ENCODE data around the gene FOXC2. TPM values are rescaled to one million over a fixed set of nuclear protein-coding genes. Genes with fewer than 3 reads are reported as not detected.

FOXC2 gene
- total and polyA plus RNA-seq, 2 donors (not counting 3 experiments of a cell fraction or from before 2014, with no cell fraction given): 7.7 to 44.0 TPM

- H3K4me2 ChIP-seq (ENCODE audit: insufficient read depth, low read length): no peak overlapping the region
- no peak for TF ChIP-seq JUN (IDR thresholded peaks at IDR 0.05; ENCODE audit: borderline replicate concordance, insufficient read depth, insufficient read length, low read depth)
- H3K9ac ChIP-seq (replicated peaks; ENCODE audit: extremely low read depth, insufficient read depth, low read length): no peak overlapping the region
- H2AFZ ChIP-seq (ENCODE audit: low read depth, low read length): no peak overlapping the region
- H3K4me1 ChIP-seq (ENCODE audit: control insufficient read depth, extremely low read depth, insufficient read depth, low read length): no peaks in the 10 kb centered on the region
- DNase-seq (ENCODE audit: low read depth, low spot score): no peak
- H4K20me1 ChIP-seq (replicated peaks; ENCODE audit: control insufficient read depth, extremely low read depth, insufficient read depth, low read length): no peaks in the 10 kb centered on the region
- intact Hi-C loops (cut with micrococcal nuclease): no loop called here
- dilution Hi-C loops (cut with MboI; ENCODE audit: extremely low pct_ligation_motif_present, low sequenced_read_pairs): no loop called here
- no peaks in the 10 kb centered on the region for H3K9me1 ChIP-seq (replicated peaks; ENCODE audit: control insufficient read depth, extremely low read depth, insufficient read depth, low read length)
- ChIA-PET POLR2A (no interaction called here), CTCF (no interaction called here)
- FAIRE-seq: no peak
- H3K79me2 ChIP-seq (ENCODE audit: control insufficient read depth, insufficient read depth, low read length): no peaks in the 10 kb centered on the region
- no peaks in the 10 kb centered on the region for H3K36me3 ChIP-seq (ENCODE audit: control insufficient read depth in 2 of 2, extremely low read depth in 1 of 2, insufficient read depth in 2 of 2, low read length in 2 of 2)
- no peaks in the 10 kb centered on the region for H3K9me3 ChIP-seq (replicated peaks; ENCODE audit: control insufficient read depth, insufficient read depth, low read length)
- H3K4me3 ChIP-seq (replicated peaks in 1 of 3; ENCODE audit: insufficient read depth in 1 of 3, low read depth in 1 of 3, low read length in 3 of 3): no peak overlapping the region
- no peak overlapping the region for H3K27ac ChIP-seq (ENCODE audit: insufficient read depth, low read depth, low read length)
- no peaks in the 10 kb centered on the region for H3K27me3 ChIP-seq (ENCODE audit: control insufficient read depth in 2 of 2, insufficient read depth in 2 of 2, low read length in 2 of 2)
- no TSS peak for BruUV-seq (replicated peaks)
These were observed 39.3 kb downstream of the FOXC2 start for GRCh38 chr16:86605950-86606349.

GRCh38 chr16:86608301-86608747 lies 41.7 kb downstream of the FOXC2 start:
- H3K36me3 ChIP-seq (ENCODE audit: control insufficient read depth in 2 of 2, extremely low read depth in 1 of 2, insufficient read depth in 2 of 2, low read length in 2 of 2): no peaks in the 10 kb centered on the region
- FAIRE-seq (no peak), DNase-seq (ENCODE audit: low read depth, low spot score) (no peak)
- no peaks in the 10 kb centered on the region for H3K9me1 ChIP-seq (replicated peaks; ENCODE audit: control insufficient read depth, extremely low read depth, insufficient read depth, low read length)
- H2AFZ ChIP-seq (ENCODE audit: low read depth, low read length): no peak overlapping the region
- H3K79me2 ChIP-seq (ENCODE audit: control insufficient read depth, insufficient read depth, low read length): no peaks in the 10 kb centered on the region
- H3K4me2 ChIP-seq (ENCODE audit: insufficient read depth, low read length): no peak overlapping the region
- no peak overlapping the region for H3K9ac ChIP-seq (replicated peaks; ENCODE audit: extremely low read depth, insufficient read depth, low read length)
- no peaks in the 10 kb centered on the region for H3K9me3 ChIP-seq (replicated peaks; ENCODE audit: control insufficient read depth, insufficient read depth, low read length)
- H3K27ac ChIP-seq (ENCODE audit: insufficient read depth, low read depth, low read length): no peak overlapping the region
- POLR2A ChIA-PET: no interaction called here
- no TSS peak for BruUV-seq (replicated peaks)
- TF ChIP-seq JUN (IDR thresholded peaks at IDR 0.05; ENCODE audit: borderline replicate concordance, insufficient read depth, insufficient read length, low read depth) (no peak), POLR2A (IDR thresholded peaks at IDR 0.05; ENCODE audit: low read depth, low read length) (no peak), EZH2 (IDR thresholded peaks at IDR 0.05; ENCODE audit: borderline replicate concordance, low read depth, low read length, severe bottlenecking) (no peak), MYC (IDR thresholded peaks at IDR 0.05; ENCODE audit: low read depth, low read length) (no peak), MAX (IDR thresholded peaks at IDR 0.05; ENCODE audit: insufficient read depth, insufficient read length) (no peak), POLR2AphosphoS5 (IDR thresholded peaks at IDR 0.05; ENCODE audit: insufficient read depth, low read depth, low read length) (no peak), GATA2 (IDR thresholded peaks at IDR 0.05; ENCODE audit: insufficient read depth, insufficient read length, low read depth, low read length) (no peak), CTCF (IDR thresholded peaks at IDR 0.05; ENCODE audit: extremely low read depth in 1 of 2, insufficient read depth in 1 of 2, low read depth in 1 of 2, low read length in 2 of 2) (no peak), FOS (IDR thresholded peaks at IDR 0.05; ENCODE audit: borderline replicate concordance, insufficient read depth, low read length) (no peak)
- H4K20me1 ChIP-seq (replicated peaks; ENCODE audit: control insufficient read depth, extremely low read depth, insufficient read depth, low read length): no peaks in the 10 kb centered on the region
- H3K4me1 ChIP-seq (ENCODE audit: control insufficient read depth, extremely low read depth, insufficient read depth, low read length): no peaks in the 10 kb centered on the region
- intact Hi-C loops (cut with micrococcal nuclease) (no loop called here), dilution Hi-C loops (cut with MboI; ENCODE audit: extremely low pct_ligation_motif_present, low sequenced_read_pairs) (no loop called here)
- H3K27me3 ChIP-seq (ENCODE audit: control insufficient read depth in 2 of 2, insufficient read depth in 2 of 2, low read length in 2 of 2): no peaks in the 10 kb centered on the region
- CTCF ChIA-PET: interaction anchor here (1.0 to 1.9 kb wide), 4 partner anchors 15 to 266 kb away, joined by 3 read pairs; no protein-coding TSS in a partner anchor
- H3K4me3 ChIP-seq (replicated peaks in 1 of 3; ENCODE audit: insufficient read depth in 1 of 3, low read depth in 1 of 3, low read length in 3 of 3): no peak overlapping the region

Measured in endothelial cell of umbilical vein (primary cell).